H1 (cell line): Measurements from ENCODE around the gene DTWD1. TPM values are rescaled to one million over a fixed set of nuclear protein-coding genes. Genes with fewer than 3 reads are reported as not detected.

Source experiments
- CTCF ChIA-PET: fragments of 300-600 bp; sonication (Branson Sonifier 250); formaldehyde crosslinking; loops from one replicate; lab custom pipeline; 2021; ENCODE audit not compliant: partially characterized antibody; lab: Charles Lee
- POLR2A ChIA-PET: fragments of 300-600 bp; sonication (Branson Sonifier 250); formaldehyde crosslinking; loops from one replicate; lab custom pipeline; 2021; ENCODE audit warnings: inconsistent platforms; ENCODE audit not compliant: partially characterized antibody; lab: Charles Lee
- DNase-seq, 2 experiments: peaks; one replicate each; pipeline versions ENCODE4 v3.0.0 to v3.0.0-alpha.2; 2010 to 2022; ENCODE audit warnings: low spot score in 2 of 2, low read depth in 1 of 2, mixed read lengths in 1 of 2
- FAIRE-seq: peaks from 2 replicates; lab custom pipeline; 2011; peaks lifted over from hg19 to GRCh38; lab: Jason Lieb, UNC
- H2AFZ ChIP-seq: 2 replicates; pipeline ENCODE4 v1.8.1; 2012; ENCODE audit warnings: low read length, inconsistent platforms
- H2AK5ac ChIP-seq: 2 replicates; pipeline ENCODE4 v1.6.1; 2013; ENCODE audit warnings: low read depth, low read length
- H2BK120ac ChIP-seq: replicated peaks from 2 replicates; pipeline ENCODE3; 2013; ENCODE audit warnings: low read depth, low read length, inconsistent platforms
- H2BK12ac ChIP-seq: 2 replicates; pipeline ENCODE4 v1.6.1; 2013; ENCODE audit warnings: low read depth, low read length
- H2BK15ac ChIP-seq: 2 replicates; pipeline ENCODE4 v1.6.1; 2013; ENCODE audit warnings: low read length
- H2BK20ac ChIP-seq: 2 replicates; pipeline ENCODE4 v1.6.1; 2013; ENCODE audit warnings: low read length
- H2BK5ac ChIP-seq: 2 replicates; pipeline ENCODE4 v1.6.1; 2013; ENCODE audit warnings: low read depth, low read length
- H3K14ac ChIP-seq: 2 replicates; pipeline ENCODE4 v1.6.1; 2013; ENCODE audit warnings: inconsistent platforms; ENCODE audit not compliant: insufficient read length
- H3K18ac ChIP-seq: 2 replicates; pipeline ENCODE4 v1.6.1; 2013; ENCODE audit warnings: low read length; ENCODE audit errors: extremely low read depth
- H3K23ac ChIP-seq: 2 replicates; pipeline ENCODE4 v1.6.1; 2013; ENCODE audit warnings: inconsistent platforms; ENCODE audit not compliant: insufficient read length
- H3K23me2 ChIP-seq: 2 replicates; pipeline ENCODE4 v1.6.1; 2013; ENCODE audit warnings: low read depth, low read length
- H3K27ac ChIP-seq: 2 replicates; pipeline ENCODE4 v1.6.1; 2011; ENCODE audit warnings: low read depth, low read length, inconsistent platforms
- H3K27me3 ChIP-seq, 4 experiments: replicated peaks in 1 of 4; 1 replicate in 1 of 4; 2 replicates in 3 of 4; pipeline versions ENCODE4 v1.6.1 to v1.8.1; 2011 to 2013; ENCODE audit warnings: low read length in 3 of 4, mild to moderate bottlenecking in 3 of 4, inconsistent platforms in 2 of 4, mixed read lengths in 2 of 4, moderate library complexity in 1 of 4; ENCODE audit not compliant: control insufficient read depth in 3 of 4, insufficient read depth in 3 of 4; ENCODE audit errors: extremely low read depth in 1 of 4
- H3K36me3 ChIP-seq, 4 experiments: 2 replicates each; pipeline versions ENCODE4 v1.6.1 to v1.8.1; 2011 to 2013; ENCODE audit warnings: mild to moderate bottlenecking in 4 of 4, low read length in 3 of 4, moderate library complexity in 2 of 4, control low read depth in 1 of 4, inconsistent platforms in 1 of 4; ENCODE audit not compliant: insufficient read depth in 4 of 4, control insufficient read depth in 2 of 4
- H3K4ac ChIP-seq: replicated peaks from 2 replicates; pipeline ENCODE3; 2013; ENCODE audit warnings: low read length, low read depth, mixed read lengths, inconsistent platforms; ENCODE audit not compliant: insufficient read length
- H3K4me1 ChIP-seq, 4 experiments: replicated peaks in 1 of 4; 1 replicate in 1 of 4; 2 replicates in 3 of 4; pipeline versions ENCODE4 v1.6.1 to v1.8.1; 2011 to 2013; ENCODE audit warnings: low read length in 3 of 4, inconsistent platforms in 2 of 4, mixed read lengths in 1 of 4; ENCODE audit not compliant: insufficient read depth in 4 of 4, control insufficient read depth in 3 of 4
- H3K4me2 ChIP-seq, 2 experiments: 2 replicates each; pipeline versions ENCODE4 v1.6.1 to v1.8.1; 2011 to 2013; ENCODE audit warnings: low read depth in 2 of 2, low read length in 2 of 2, control low read depth in 1 of 2, inconsistent platforms in 1 of 2, mild to moderate bottlenecking in 1 of 2; ENCODE audit not compliant: insufficient read depth in 1 of 2
- H3K4me3 ChIP-seq, 4 experiments: fragments of 200-600, 300-600 bp in 1 of 4; sonication (generic), shearing (Covaris generic), sonication (Bioruptor Twin) in 1 of 4; 2 replicates each; pipeline versions ENCODE4 v1.5.1 to v1.8.1; 2011 to 2016; ENCODE audit warnings: low read length in 4 of 4, low read depth in 3 of 4, control low read depth in 2 of 4, inconsistent platforms in 2 of 4, mild to moderate bottlenecking in 2 of 4, mixed read lengths in 1 of 4, moderate library complexity in 1 of 4; ENCODE audit not compliant: insufficient read depth in 2 of 4; ENCODE audit errors: extremely low read depth in 1 of 4
- H3K56ac ChIP-seq: replicated peaks from 2 replicates; pipeline ENCODE3; 2013; ENCODE audit warnings: low read depth, mild to moderate bottlenecking, mixed read lengths, low read length, inconsistent platforms; ENCODE audit not compliant: insufficient read length
- H3K79me1 ChIP-seq: 2 replicates; pipeline ENCODE4 v1.6.1; 2013; ENCODE audit warnings: low read depth, low read length, control low read depth
- H3K79me2 ChIP-seq, 2 experiments: 2 replicates each; pipeline versions ENCODE4 v1.6.1 to v1.8.1; 2012 to 2013; ENCODE audit warnings: low read length in 2 of 2, mild to moderate bottlenecking in 2 of 2, inconsistent platforms in 1 of 2; ENCODE audit not compliant: insufficient read depth in 2 of 2, control insufficient read depth in 1 of 2
- H3K9ac ChIP-seq, 4 experiments: replicated peaks in 1 of 4; 1 replicate in 1 of 4; 2 replicates in 3 of 4; pipeline versions ENCODE4 v1.6.1 to v1.8.1; 2011 to 2013; ENCODE audit warnings: low read depth in 3 of 4, low read length in 3 of 4, control low read depth in 2 of 4, mild to moderate bottlenecking in 2 of 4, moderate library complexity in 2 of 4, inconsistent platforms in 1 of 4; ENCODE audit errors: extremely low read depth in 1 of 4
- H3K9me3 ChIP-seq, 2 experiments: 2 replicates each; pipeline versions ENCODE4 v1.6.1 to v1.8.1; 2012 to 2013; ENCODE audit warnings: mild to moderate bottlenecking in 2 of 2, moderate library complexity in 2 of 2, control low read depth in 1 of 2, inconsistent platforms in 1 of 2, low read depth in 1 of 2, low read length in 1 of 2, mixed read lengths in 1 of 2; ENCODE audit not compliant: insufficient read depth in 2 of 2
- H4K20me1 ChIP-seq, 2 experiments: replicated peaks in 1 of 2; 2 replicates each; pipeline versions ENCODE3 to v1.8.1; 2011 to 2013; ENCODE audit warnings: inconsistent platforms in 2 of 2, low read length in 2 of 2, mild to moderate bottlenecking in 1 of 2; ENCODE audit not compliant: insufficient read depth in 2 of 2, control insufficient read depth in 1 of 2
- H4K5ac ChIP-seq: 2 replicates; pipeline ENCODE4 v1.6.1; 2013; ENCODE audit warnings: low read length, low read depth, mixed read lengths, inconsistent platforms; ENCODE audit not compliant: insufficient read length
- H4K8ac ChIP-seq: 2 replicates; pipeline ENCODE4 v1.8.0; 2013; ENCODE audit warnings: mild to moderate bottlenecking, moderate library complexity, low read length, inconsistent platforms; ENCODE audit not compliant: insufficient read depth; ENCODE audit errors: extremely low read depth
- H4K91ac ChIP-seq: replicated peaks from 2 replicates; pipeline ENCODE3; 2013; ENCODE audit warnings: low read length, mixed read lengths, inconsistent platforms; ENCODE audit not compliant: insufficient read length
- CBX5 ChIP-seq: fragments of 300-800, 300-1000 bp; sonication (generic); IDR thresholded peaks from 2 replicates; pipeline ENCODE4 v1.7.1; 2016; ENCODE audit warnings: antibody characterized with exemption, low read length, low read depth
- EGR1 ChIP-seq: IDR thresholded peaks from 2 replicates; pipeline ENCODE4 v1.6.1; 2011; ENCODE audit warnings: low read depth, low read length, borderline replicate concordance
- GTF2F1 ChIP-seq: IDR thresholded peaks from 2 replicates; pipeline ENCODE4 v1.6.1; 2012; ENCODE audit warnings: low read depth, low read length, improper control_type of control experiment, borderline replicate concordance
- JUN ChIP-seq: IDR thresholded peaks from 2 replicates; pipeline ENCODE4 v1.6.1; 2011; ENCODE audit warnings: low read depth, mild to moderate bottlenecking, improper control_type of control experiment, low read length
- MAX ChIP-seq: IDR thresholded peaks from 2 replicates; pipeline ENCODE4 v1.6.1; 2012; ENCODE audit warnings: inconsistent platforms
- RXRA ChIP-seq: IDR thresholded peaks from 2 replicates; pipeline ENCODE4 v1.6.1; 2011; ENCODE audit warnings: low read depth, mild to moderate bottlenecking, low read length, moderate library complexity; ENCODE audit not compliant: insufficient read depth
- SIRT6 ChIP-seq: IDR thresholded peaks from one replicate; pipeline ENCODE4 v1.7.1; 2012; ENCODE audit warnings: low read length, inconsistent platforms
- TAF1 ChIP-seq: IDR thresholded peaks from 2 replicates; pipeline ENCODE4 v1.6.1; 2011; ENCODE audit warnings: mild to moderate bottlenecking, low read depth, low read length
- TCF12 ChIP-seq: IDR thresholded peaks from 2 replicates; pipeline ENCODE4 v1.6.1; 2011; ENCODE audit warnings: low read depth, mild to moderate bottlenecking, low read length
- TEAD4 ChIP-seq: IDR thresholded peaks from 2 replicates; pipeline ENCODE4 v1.6.1; 2012; ENCODE audit warnings: low read depth, low read length, inconsistent platforms, mixed read lengths
- WGBS, 2 experiments: shearing (Covaris generic) in 1 of 2; methylation state at CpG; one replicate each; pipeline versions ENCODE4 v1.1.6 to v1.1.7; 2013 to 2015; ENCODE audit warnings: low lambda C conversion rate in 2 of 2, mixed read lengths in 2 of 2, inconsistent platforms in 1 of 2, low coverage in 1 of 2, missing lambda C conversion rate in 1 of 2; ENCODE audit not compliant: insufficient replicate concordance in 2 of 2, insufficient coverage in 1 of 2, insufficient read length in 1 of 2; ENCODE audit errors: extremely low coverage in 1 of 2, missing lambda C conversion rate in 1 of 2; 5-methylcytosine and 5-hydroxymethylcytosine counted together
- polyA plus RNA-seq, 7 experiments: library from polyadenylated mRNA; depleted of rRNA in 3 of 7; stranded (reverse) in 5 of 7; unstranded in 2 of 7; fragments of >200 nt in 5 of 7; fragments of 200-250 nt in 2 of 7; gene quantifications; 1 replicate in 5 of 7; 2 replicates in 1 of 7; 4 replicates in 1 of 7; pipeline versions ENCODE4 v1.2.1 to v1.2.3, GENCODE V29; 2011 to 2013; ENCODE audit warnings: missing spikeins in 2 of 7, mixed read lengths in 2 of 7
- total RNA-seq: library from RNA; stranded (reverse); fragmentation: NEBNext Ultra II Directional; extraction: Animal tissue kit (Norgen Biotek cat#: 25700); gene quantifications from 2 replicates; pipeline ENCODE4 v1.2.1, GENCODE V29; 2021
- TF ChIP-seq, protein P1 (sequence below): IDR thresholded peaks from 2 replicates; pipeline ENCODE4 v1.6.1; 2012; ENCODE audit warnings: low read length, inconsistent platforms
- TF ChIP-seq, protein P2 (sequence below): IDR thresholded peaks from 2 replicates; pipeline ENCODE4 v1.6.1; 2011; ENCODE audit warnings: low read depth, mild to moderate bottlenecking, low read length; ENCODE audit not compliant: insufficient read depth

Gene DTWD1
- total and polyA plus RNA-seq, 2 of the 8 experiments (the other 6 are each of a cell fraction or from before 2014, with no cell fraction given): 10.4 to 32.4 TPM

GRCh38 chr15:49627407-49627877, 6.6 kb downstream of the DTWD1 start:
- WGBS, 2 experiments: 96% methylated on average over 1 of the region's 1 CpG; no CpG with 5 or more reads in 1 of the 2 experiments
- no peak for FAIRE-seq

More at GRCh38 chr15:49627407-49627877, 6.6 kb downstream of the DTWD1 start:
- no peak overlapping the region for H2BK20ac ChIP-seq
- TF ChIP-seq TCF12 (no peak), SIRT6 (no peak), GTF2F1 (no peak), CBX5 (no peak), TAF1 (no peak), EGR1 (no peak), RXRA (no peak), TEAD4 (no peak), JUN (no peak), MAX (no peak)
- TF ChIP-seq, protein P1, sequence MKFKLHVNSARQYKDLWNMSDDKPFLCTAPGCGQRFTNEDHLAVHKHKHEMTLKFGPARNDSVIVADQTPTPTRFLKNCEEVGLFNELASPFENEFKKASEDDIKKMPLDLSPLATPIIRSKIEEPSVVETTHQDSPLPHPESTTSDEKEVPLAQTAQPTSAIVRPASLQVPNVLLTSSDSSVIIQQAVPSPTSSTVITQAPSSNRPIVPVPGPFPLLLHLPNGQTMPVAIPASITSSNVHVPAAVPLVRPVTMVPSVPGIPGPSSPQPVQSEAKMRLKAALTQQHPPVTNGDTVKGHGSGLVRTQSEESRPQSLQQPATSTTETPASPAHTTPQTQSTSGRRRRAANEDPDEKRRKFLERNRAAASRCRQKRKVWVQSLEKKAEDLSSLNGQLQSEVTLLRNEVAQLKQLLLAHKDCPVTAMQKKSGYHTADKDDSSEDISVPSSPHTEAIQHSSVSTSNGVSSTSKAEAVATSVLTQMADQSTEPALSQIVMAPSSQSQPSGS: no peak
- TF ChIP-seq, protein P2, sequence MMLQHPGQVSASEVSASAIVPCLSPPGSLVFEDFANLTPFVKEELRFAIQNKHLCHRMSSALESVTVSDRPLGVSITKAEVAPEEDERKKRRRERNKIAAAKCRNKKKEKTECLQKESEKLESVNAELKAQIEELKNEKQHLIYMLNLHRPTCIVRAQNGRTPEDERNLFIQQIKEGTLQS: no peak
- H2BK5ac ChIP-seq: no peak overlapping the region
- peaks cover 0 to 39% of the 10 kb centered on the region in 2 experiments; a peak in 2 of 4 replicates for H3K79me2 ChIP-seq
- H2BK120ac ChIP-seq: no peak overlapping the region
- H2AK5ac ChIP-seq: no peak overlapping the region
- H3K79me1 ChIP-seq: no peaks in the 10 kb centered on the region; the same call in 1 of the 2 replicates
- H3K18ac ChIP-seq: no peak overlapping the region
- no peak overlapping the region for H3K56ac ChIP-seq
- peaks cover 2 to 45% (median 14%) of the 10 kb centered on the region in 4 experiments; a peak in 7 of 8 replicates for H3K36me3 ChIP-seq
- no peak overlapping the region for H3K4ac ChIP-seq
- H3K4me1 ChIP-seq: peaks cover 0 to 4% (median 2%) of the 10 kb centered on the region in 4 experiments; a peak in 2 of 7 replicates
- CTCF ChIA-PET: interaction anchor here (1.6 kb wide), 1 partner anchor 205 kb away, joined by 5 read pairs; no protein-coding TSS in a partner anchor
- H3K27me3 ChIP-seq: no peaks in the 10 kb centered on the region
- no peak overlapping the region for H3K4me2 ChIP-seq
- DNase-seq: no peak
- no peak overlapping the region for H2BK15ac ChIP-seq
- H3K9ac ChIP-seq: no peak overlapping the region
- H3K23me2 ChIP-seq: no peaks in the 10 kb centered on the region
- no peak overlapping the region for H2AFZ ChIP-seq
- no peak overlapping the region for H4K91ac ChIP-seq
- H3K23ac ChIP-seq: no peak overlapping the region
- no peak overlapping the region for H4K8ac ChIP-seq
- H3K9me3 ChIP-seq: no peaks in the 10 kb centered on the region
- H4K20me1 ChIP-seq: no peaks in the 10 kb centered on the region
- no peak overlapping the region for H3K4me3 ChIP-seq
- no peak overlapping the region for H3K14ac ChIP-seq
- no peak overlapping the region for H4K5ac ChIP-seq
- H2BK12ac ChIP-seq: no peak overlapping the region
- H3K27ac ChIP-seq: no peak overlapping the region
- POLR2A ChIA-PET: no interaction called here
